Measurements from ENCODE around the gene MTMR12.

The MTMR12 gene

GRCh38 chr5:32190095-32190494 is 122.6 kb downstream of the MTMR12 start:
- no peak for DNase-seq (ENCODE audit: low read depth)

- DNase-seq (ENCODE audit: low read depth) = no peak
Observed at GRCh38 chr5:32187675-32188074, 125.1 kb downstream of the MTMR12 start.

GRCh38 chr5:32182463-32183063 is 130.2 kb downstream of the MTMR12 start:
- no peak for DNase-seq (ENCODE audit: low read depth)

Data from activated gamma-delta T cell treated with anti-CD3 and anti-CD28 coated beads, Interleukin-2, amount 50 U/mL, for 16 hours (primary cell).